ENCODE data around the gene TNFSF15.
"Not testable (repeated sequence)": the region's sequence is repeated elsewhere in the genome, so short reads cannot be mapped to it uniquely, and the experiment has no call there.

GRCh38 chr9:114741521-114741920 lies 64.3 kb downstream of the TNFSF15 start:
- not testable (repeated sequence) for TF ChIP-seq CTCF (IDR thresholded peaks at IDR 0.05 in 2 of 3, conservative IDR thresholded peaks at IDR 0.05 in 1 of 3; ENCODE audit: borderline replicate concordance in 1 of 3, insufficient read depth in 1 of 3, low read depth in 2 of 3, low read length in 2 of 3); SRF (IDR thresholded peaks at IDR 0.05; ENCODE audit: low read depth); EZH2 (IDR thresholded peaks at IDR 0.05); YY1 (IDR thresholded peaks at IDR 0.05; ENCODE audit: extremely low read depth, insufficient replicate concordance, low read depth, low read length); POLR2AphosphoS5 (IDR thresholded peaks at IDR 0.05; ENCODE audit: low read depth, low read length); SP1 (IDR thresholded peaks at IDR 0.05; ENCODE audit: low read depth); ZNF274 (IDR thresholded peaks at IDR 0.05; ENCODE audit: low read depth, low read length); EGR1 (IDR thresholded peaks at IDR 0.05; ENCODE audit: low read depth); CEBPB (IDR thresholded peaks at IDR 0.05; ENCODE audit: low read depth); EZH2phosphoT487 (IDR thresholded peaks at IDR 0.05; ENCODE audit: borderline replicate concordance); JUND (IDR thresholded peaks at IDR 0.05); POLR2A (IDR thresholded peaks at IDR 0.05; ENCODE audit: borderline replicate concordance, extremely low read depth, insufficient read depth, insufficient read length); ZBTB33 (IDR thresholded peaks at IDR 0.05; ENCODE audit: extremely low read depth, insufficient replicate concordance, low read length)
- peak; percentile 29; the same call in 1 of the 2 replicates for TF ChIP-seq RAD21 (IDR thresholded peaks at IDR 0.05; ENCODE audit: low read depth)
